ENCODE measurements around the gene LSM4. TPM values are rescaled to one million over a fixed set of nuclear protein-coding genes. Genes with fewer than 3 reads are reported as not detected.
A peak's percentile ranks its signal among the peaks of the same experiment; 100 is the strongest.

Gene LSM4
- total and polyA plus RNA-seq, 2 of the 13 experiments (the other 11 are each of a cell fraction or from before 2014, with no cell fraction given), result 65.8 to 166 TPM

DNA sequence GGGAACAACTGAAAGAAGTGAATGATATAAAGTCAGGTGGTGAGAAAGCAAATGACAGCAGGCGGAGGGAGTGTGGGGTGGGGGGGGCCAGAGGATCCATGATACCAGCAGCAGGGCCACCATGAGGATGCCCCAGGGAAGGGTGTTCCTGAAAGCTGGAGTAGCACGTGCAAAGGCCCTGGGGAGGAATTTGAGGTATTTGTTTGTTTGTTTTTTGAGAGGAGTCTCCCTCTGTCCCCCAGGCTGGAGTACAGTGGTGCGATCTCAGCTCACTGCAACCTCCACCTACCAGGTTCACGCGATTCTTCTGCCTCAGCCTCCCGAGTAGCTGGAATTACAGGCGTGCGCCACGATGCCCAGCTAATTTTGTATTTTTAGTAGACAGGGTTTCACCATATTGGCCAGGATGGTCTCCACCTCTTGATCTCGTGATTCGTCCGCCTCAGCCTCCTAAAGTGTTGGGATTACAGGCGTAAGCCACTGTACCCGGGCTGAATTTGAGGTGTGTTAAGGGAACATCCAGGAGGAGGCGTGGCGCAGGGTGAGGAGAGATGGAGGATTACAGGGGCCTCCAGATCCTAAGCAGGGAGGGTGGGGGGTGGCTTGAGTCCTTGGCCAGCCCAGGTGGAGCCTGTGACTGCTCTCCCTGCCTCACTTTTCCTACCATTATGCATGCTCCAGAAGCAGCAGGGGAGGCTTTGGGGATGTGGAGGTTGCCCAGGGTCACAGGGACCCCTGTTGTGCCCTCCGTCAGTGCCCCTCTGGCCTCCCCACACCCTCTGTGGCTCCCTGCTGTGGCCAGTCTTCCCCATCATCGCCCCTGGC lies 29.0 kb downstream of the LSM4 start:
- no peaks in the 10 kb centered on the region for H4K20me1 ChIP-seq (ENCODE audit: insufficient read depth, low read length)
- POLR2A ChIA-PET, result interaction anchor here (0.6 to 3.1 kb wide), 4 partner anchors 9 to 35 kb away, joined by 3 to 51 read pairs (median 27); partner anchors contain the start of gene JUND
- peak overlapping the region in 2 of 3 experiments; percentile 63 to 79; a peak in 4 of 6 replicates for H3K4me3 ChIP-seq (replicated peaks in 1 of 3; ENCODE audit: insufficient read depth in 1 of 3, low read depth in 2 of 3, low read length in 3 of 3)
- no peak for ATAC-seq
- no TSS peak for BruUV-seq (replicated peaks)
- no peak overlapping the region for H2AFZ ChIP-seq (ENCODE audit: low read length)
- H3K4me1 ChIP-seq (ENCODE audit: insufficient read depth, low read length), result peaks cover 71% of the 10 kb centered on the region
- CTCF ChIA-PET (ENCODE audit: low intra/inter-chr PET ratio, low total read pairs), result no interaction called here
- in situ Hi-C loops (cut with HindIII; ENCODE audit: extremely low pct_ligation_motif_present, low pct_unique_long_range_greater_than_20kb), result no loop called here
- no peaks in the 10 kb centered on the region for H3K27me3 ChIP-seq (ENCODE audit: control insufficient read depth in 1 of 2, insufficient read depth in 2 of 2, low read length in 2 of 2)
- DNase-seq (ENCODE audit: low spot score), result no peak
- H3K4me2 ChIP-seq (ENCODE audit: low read depth, low read length), result peak overlapping the region; percentile 97
- 30% methylated on average over 17 of the region's 18 CpGs for WGBS (ENCODE audit: low lambda C conversion rate)
- H3K79me2 ChIP-seq (ENCODE audit: insufficient read depth, low read length), result no peaks in the 10 kb centered on the region
- intact Hi-C loops (cut with micrococcal nuclease; ENCODE audit: unreplicated experiment), result no loop called here
- no peak overlapping the region for H3K27ac ChIP-seq (ENCODE audit: extremely low read length, insufficient read depth, low read length)
- no peaks in the 10 kb centered on the region for H3K9me3 ChIP-seq (ENCODE audit: low read length)
- H3K9ac ChIP-seq (ENCODE audit: insufficient read depth, low read depth, low read length), result peak overlapping the region; percentile 55; the same call in 1 of the 2 replicates
- H3K36me3 ChIP-seq (replicated peaks in 1 of 2; ENCODE audit: control insufficient read depth in 1 of 2, insufficient read depth in 2 of 2, low read length in 2 of 2), result no peaks in the 10 kb centered on the region
- FAIRE-seq, result no peak
- TF ChIP-seq PTBP1 (IDR thresholded peaks at IDR 0.05; ENCODE audit: low read depth, low read length, poor library complexity, severe bottlenecking), result no peak
- TF ChIP-seq TGIF2 (CRISPR knock-in tag; IDR thresholded peaks at IDR 0.05), result 0 out of 2 replicates have a peak, but pooled peaks have one; percentile 21
- TF ChIP-seq, protein P1, sequence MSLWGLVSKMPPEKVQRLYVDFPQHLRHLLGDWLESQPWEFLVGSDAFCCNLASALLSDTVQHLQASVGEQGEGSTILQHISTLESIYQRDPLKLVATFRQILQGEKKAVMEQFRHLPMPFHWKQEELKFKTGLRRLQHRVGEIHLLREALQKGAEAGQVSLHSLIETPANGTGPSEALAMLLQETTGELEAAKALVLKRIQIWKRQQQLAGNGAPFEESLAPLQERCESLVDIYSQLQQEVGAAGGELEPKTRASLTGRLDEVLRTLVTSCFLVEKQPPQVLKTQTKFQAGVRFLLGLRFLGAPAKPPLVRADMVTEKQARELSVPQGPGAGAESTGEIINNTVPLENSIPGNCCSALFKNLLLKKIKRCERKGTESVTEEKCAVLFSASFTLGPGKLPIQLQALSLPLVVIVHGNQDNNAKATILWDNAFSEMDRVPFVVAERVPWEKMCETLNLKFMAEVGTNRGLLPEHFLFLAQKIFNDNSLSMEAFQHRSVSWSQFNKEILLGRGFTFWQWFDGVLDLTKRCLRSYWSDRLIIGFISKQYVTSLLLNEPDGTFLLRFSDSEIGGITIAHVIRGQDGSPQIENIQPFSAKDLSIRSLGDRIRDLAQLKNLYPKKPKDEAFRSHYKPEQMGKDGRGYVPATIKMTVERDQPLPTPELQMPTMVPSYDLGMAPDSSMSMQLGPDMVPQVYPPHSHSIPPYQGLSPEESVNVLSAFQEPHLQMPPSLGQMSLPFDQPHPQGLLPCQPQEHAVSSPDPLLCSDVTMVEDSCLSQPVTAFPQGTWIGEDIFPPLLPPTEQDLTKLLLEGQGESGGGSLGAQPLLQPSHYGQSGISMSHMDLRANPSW (CRISPR knock-in tag; IDR thresholded peaks at IDR 0.05; ENCODE audit: borderline replicate concordance), result no peak
- TF ChIP-seq, protein P2, sequence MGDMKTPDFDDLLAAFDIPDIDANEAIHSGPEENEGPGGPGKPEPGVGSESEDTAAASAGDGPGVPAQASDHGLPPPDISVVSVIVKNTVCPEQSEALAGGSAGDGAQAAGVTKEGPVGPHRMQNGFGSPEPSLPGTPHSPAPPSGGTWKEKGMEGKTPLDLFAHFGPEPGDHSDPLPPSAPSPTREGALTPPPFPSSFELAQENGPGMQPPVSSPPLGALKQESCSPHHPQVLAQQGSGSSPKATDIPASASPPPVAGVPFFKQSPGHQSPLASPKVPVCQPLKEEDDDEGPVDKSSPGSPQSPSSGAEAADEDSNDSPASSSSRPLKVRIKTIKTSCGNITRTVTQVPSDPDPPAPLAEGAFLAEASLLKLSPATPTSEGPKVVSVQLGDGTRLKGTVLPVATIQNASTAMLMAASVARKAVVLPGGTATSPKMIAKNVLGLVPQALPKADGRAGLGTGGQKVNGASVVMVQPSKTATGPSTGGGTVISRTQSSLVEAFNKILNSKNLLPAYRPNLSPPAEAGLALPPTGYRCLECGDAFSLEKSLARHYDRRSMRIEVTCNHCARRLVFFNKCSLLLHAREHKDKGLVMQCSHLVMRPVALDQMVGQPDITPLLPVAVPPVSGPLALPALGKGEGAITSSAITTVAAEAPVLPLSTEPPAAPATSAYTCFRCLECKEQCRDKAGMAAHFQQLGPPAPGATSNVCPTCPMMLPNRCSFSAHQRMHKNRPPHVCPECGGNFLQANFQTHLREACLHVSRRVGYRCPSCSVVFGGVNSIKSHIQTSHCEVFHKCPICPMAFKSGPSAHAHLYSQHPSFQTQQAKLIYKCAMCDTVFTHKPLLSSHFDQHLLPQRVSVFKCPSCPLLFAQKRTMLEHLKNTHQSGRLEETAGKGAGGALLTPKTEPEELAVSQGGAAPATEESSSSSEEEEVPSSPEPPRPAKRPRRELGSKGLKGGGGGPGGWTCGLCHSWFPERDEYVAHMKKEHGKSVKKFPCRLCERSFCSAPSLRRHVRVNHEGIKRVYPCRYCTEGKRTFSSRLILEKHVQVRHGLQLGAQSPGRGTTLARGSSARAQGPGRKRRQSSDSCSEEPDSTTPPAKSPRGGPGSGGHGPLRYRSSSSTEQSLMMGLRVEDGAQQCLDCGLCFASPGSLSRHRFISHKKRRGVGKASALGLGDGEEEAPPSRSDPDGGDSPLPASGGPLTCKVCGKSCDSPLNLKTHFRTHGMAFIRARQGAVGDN (CRISPR knock-in tag; IDR thresholded peaks at IDR 0.05), result peak; percentile 31
- no peak for TF ChIP-seq ZFP36L1 (CRISPR knock-in tag; IDR thresholded peaks at IDR 0.05)
- TF ChIP-seq SCMH1 (CRISPR knock-in tag; IDR thresholded peaks at IDR 0.05; ENCODE audit: borderline replicate concordance), result no peak
- no peak for TF ChIP-seq EED (CRISPR knock-in tag; IDR thresholded peaks at IDR 0.05)
- no peak for TF ChIP-seq NCOA2 (CRISPR knock-in tag; IDR thresholded peaks at IDR 0.05)
- TF ChIP-seq ZKSCAN8 (CRISPR knock-in tag; IDR thresholded peaks at IDR 0.05; ENCODE audit: borderline replicate concordance), result no peak
- no peak for TF ChIP-seq ZNF160 (CRISPR knock-in tag; IDR thresholded peaks at IDR 0.05)
- no peak for TF ChIP-seq NCOA1 (CRISPR knock-in tag; IDR thresholded peaks at IDR 0.05)
- TF ChIP-seq, protein P3, sequence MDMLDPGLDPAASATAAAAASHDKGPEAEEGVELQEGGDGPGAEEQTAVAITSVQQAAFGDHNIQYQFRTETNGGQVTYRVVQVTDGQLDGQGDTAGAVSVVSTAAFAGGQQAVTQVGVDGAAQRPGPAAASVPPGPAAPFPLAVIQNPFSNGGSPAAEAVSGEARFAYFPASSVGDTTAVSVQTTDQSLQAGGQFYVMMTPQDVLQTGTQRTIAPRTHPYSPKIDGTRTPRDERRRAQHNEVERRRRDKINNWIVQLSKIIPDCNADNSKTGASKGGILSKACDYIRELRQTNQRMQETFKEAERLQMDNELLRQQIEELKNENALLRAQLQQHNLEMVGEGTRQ (IDR thresholded peaks at IDR 0.05; ENCODE audit: low read depth, low read length), result no peak
- TF ChIP-seq, protein P3 (CRISPR knock-in tag; IDR thresholded peaks at IDR 0.05; ENCODE audit: borderline replicate concordance), result no peak
- TF ChIP-seq MLLT10 (CRISPR knock-in tag; IDR thresholded peaks at IDR 0.05), result no peak
- TF ChIP-seq ZNF383 (CRISPR knock-in tag; IDR thresholded peaks at IDR 0.05; ENCODE audit: borderline replicate concordance), result no peak
